Urothelium cell line (cell line): ENCODE data around the gene PAXX.

Experiments
- DNase-seq: peaks from one replicate; pipeline ENCODE4 v3.0.0; 2011; ENCODE audit warnings: low spot score, mixed read lengths
- FAIRE-seq: peaks from 2 replicates; lab custom pipeline; 2011; peaks lifted over from hg19 to GRCh38; lab: Jason Lieb, UNC

The PAXX gene

DNA sequence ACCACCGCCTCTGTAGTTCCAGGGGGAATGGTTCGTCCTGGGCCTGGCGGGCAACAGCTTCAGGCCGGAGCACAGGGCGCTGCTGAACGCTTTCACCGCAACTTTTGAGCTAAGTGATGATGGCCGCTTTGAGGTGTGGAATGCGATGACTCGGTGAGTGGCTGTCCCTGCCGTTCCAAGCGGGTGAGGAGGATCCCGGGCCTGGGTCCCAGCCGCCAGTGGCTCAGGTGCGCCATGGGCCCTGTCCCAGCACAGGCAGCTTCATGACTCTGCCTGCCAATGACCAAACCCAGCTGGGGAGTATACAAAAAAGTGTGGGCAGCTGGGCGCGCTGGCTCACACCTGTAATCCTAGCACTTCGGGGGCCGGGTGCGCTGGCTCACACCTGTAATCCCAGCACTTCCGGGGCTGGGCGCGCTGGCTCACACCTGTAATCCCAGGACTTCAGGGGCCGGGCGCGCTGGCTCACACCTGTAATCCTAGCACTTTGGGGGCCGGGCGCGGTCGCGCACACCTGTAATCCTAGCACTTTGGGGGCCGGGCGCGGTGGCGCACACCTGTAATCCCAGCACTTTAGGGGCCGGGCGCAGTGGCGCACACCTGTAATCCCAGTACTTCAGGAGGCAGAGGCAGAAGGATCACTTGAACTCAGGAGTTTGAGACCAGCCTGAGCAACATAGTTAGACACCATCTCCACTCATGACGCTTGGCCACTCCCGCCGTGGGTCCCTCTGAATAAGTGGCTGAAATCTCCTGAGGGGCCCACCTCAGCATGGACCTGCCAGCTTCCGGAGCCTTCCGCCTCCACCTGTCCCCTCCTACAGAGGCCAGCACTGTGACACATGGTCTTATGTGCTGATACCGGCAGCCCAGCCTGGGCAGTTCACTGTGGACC, 39.1 kb upstream of the PAXX start:
- FAIRE-seq, result no peak

GRCh38 chr9:136953771-136954269, 38.4 kb upstream of the PAXX start:
- DNase-seq (no peak), FAIRE-seq (no peak)

More for the DNA sequence above, 39.1 kb upstream of the PAXX start:
- no peak for DNase-seq

DNA sequence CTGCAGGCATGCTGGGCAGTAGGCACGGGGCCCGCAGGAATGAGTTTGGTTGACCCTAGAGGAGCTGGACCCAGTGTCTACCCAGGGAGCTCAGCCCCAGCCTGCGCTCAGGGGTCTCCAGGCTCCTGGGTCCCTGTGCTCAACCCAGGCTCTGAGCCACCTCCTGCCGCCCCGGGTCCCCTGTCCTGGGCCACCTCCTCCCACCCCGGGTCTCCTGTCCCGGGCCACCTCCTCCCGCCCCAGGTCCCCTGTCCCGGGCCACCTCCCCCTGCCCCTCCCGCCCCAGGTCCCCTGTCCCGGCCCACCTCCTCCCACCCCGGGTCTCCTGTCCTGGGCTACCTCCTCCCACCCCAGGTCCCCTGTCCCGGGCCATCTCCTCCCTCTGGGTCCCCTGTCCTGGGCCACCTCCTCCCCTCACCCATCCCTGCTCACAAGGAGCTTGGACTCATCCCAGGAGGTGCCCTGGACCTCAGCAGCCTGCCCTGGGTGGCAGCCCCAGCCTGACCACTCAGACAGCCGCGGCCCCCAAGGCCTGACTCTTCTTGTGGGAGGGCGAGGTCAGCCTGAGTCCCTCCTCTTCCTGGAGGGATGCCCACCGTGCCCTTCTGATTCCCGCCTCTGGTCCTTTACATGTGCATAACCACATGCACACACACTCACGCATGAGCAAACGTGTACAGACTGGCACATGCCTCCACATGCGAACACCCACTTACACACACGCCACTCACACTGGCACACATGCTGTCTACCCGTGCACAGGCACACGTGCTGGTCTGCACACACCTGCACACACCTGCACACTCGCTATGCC, 37.7 kb upstream of the PAXX start:
- FAIRE-seq, result peak; percentile 17
- DNase-seq, result no peak

DNA sequence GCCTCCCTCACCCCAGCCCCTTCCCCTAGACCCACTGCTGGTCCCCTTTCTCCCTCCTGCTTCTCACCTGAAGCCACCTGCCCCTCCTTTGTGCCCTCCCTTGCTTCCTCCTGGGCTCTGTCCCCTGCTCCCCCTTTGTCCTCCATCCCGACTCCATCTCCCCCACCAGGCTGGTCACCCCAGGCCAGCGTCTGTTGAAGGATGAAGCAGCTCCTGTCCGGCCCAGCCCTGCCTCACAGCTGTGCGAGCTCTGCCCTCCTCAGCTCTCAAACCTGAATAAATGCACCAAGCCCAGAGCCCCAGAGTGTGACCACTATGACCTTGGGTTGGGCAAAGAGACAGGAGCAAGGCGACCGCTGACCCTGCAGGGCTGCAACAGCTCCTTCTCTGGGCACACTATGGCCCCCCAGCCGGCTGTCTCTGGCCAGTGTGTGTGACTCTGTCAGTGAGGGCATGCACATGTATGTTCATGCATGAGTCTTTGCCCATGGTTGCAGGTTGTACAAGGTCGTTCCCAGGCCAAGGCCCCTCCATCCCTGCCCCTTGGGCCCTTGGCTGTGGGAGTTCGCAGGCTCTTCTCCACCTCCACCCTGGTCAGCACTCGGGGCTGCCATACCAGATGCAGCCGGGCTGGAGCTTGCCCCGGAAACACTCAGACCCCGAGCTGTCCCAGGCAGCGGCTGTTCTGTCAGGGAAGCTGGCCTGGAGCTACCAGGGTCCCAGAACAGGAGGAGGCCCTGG, 36.9 kb upstream of the PAXX start:
- no peak for DNase-seq
- no peak for FAIRE-seq

DNA sequence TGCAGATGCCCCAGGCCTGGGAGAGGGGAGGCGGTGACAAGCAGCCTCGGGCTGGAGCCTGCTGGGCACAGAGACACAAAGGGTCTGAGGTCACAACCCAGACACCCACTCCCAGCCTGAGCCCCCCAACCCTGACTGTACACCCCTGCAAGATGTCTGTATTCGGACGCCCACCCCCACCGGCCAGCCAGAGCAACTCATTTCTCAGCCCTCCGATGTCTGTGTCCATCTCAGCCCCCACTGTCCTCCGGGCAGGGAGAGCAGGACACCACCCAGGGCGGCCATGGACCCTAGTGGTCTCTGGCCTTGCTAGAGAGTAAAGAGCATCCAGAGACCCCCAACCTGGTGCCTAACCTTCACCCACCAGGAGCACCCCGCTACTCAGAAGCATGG, 36.3 kb upstream of the PAXX start:
- no peak for FAIRE-seq
- no peak for DNase-seq

GRCh38 chr9:136956604-136957003, 35.6 kb upstream of the PAXX start:
- DNase-seq, result no peak
- no peak for FAIRE-seq

- no peak for FAIRE-seq
Observed at GRCh38 chr9:136957461-136957860, 34.8 kb upstream of the PAXX start.

DNA sequence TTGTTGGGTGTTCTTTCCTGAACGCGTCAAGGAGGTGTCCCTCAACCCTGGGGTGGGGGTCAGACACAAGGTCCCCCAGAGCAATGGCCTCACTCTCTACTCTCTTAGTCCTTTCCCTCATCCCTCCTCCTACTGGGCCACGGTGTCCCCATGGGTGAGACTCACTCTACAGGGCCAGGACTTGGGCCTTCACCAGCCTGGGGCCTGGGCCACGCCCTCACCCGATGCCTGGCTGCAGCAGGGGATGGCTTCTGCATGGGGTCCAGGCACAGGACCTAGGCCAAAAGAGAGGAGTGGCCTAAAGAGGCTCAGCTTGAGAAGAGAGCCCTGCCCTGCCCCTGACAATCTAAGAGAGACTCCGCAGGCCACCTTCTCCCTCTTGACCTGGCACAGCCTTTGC, 34.3 kb upstream of the PAXX start:
- no peak for FAIRE-seq
- no peak for DNase-seq

More at GRCh38 chr9:136957461-136957860, 34.8 kb upstream of the PAXX start:
- DNase-seq, result no peak

DNA sequence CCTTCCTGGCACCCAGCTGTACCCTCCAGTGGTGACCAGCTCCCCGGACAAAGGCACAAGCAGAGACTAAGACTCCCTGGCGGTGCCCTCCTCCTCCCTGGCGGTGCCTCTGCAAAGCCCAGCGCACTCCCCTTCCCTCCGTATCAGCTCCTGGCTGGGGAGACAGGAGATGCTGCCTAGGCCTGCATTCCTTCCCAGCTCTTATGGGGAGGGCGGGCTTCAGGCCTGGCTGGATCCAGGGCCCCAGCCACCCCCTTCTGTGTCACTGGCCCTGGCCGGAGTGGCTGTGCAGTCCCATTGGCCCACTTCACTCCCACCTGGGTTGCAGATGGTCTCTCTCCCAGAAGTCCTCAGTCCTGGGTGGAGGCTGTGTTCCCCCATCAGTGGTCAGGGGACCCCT, 33.7 kb upstream of the PAXX start:
- FAIRE-seq, result no peak

GRCh38 chr9:136958898-136959850, 33.0 kb upstream of the PAXX start:
- DNase-seq (no peak), FAIRE-seq (no peak)

More for the DNA sequence above, 33.7 kb upstream of the PAXX start:
- DNase-seq, result no peak

DNA sequence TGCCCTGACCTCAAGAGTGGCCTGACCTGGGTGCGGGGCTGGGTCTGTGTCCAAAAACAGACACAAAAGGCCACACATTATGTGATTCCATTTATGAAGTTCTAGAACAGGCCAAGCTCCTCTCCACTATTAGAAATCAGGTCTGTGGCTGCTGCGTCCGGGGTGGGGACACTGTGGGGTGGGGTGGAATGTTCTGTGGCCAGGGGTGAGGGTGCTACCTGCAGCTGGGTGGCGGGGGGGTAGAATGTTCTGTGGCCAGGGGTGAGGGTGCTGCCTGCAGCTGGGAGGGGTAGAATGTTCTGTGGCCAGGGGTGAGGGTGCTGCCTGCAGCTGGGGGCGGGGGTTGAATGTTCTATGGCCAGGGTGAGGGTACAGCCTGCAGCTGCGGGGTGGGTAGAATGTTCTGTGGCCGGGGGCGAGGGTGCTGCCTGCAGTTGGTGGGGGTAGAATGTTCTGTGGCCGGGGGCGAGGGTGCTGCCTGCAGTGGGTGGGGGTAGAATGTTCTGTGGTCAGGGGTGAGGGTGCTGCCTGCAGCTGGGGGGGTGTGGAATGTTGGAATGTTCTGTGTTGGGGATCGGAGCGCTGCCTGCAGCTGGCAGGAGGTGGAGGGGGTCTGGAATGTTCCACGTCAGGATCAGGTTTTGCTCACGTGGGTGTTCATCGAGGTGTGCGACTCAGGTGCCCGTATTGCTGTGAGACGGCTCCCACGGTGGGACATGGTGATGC, 31.8 kb upstream of the PAXX start:
- DNase-seq, result no peak
- peak; percentile 62 for FAIRE-seq

DNA sequence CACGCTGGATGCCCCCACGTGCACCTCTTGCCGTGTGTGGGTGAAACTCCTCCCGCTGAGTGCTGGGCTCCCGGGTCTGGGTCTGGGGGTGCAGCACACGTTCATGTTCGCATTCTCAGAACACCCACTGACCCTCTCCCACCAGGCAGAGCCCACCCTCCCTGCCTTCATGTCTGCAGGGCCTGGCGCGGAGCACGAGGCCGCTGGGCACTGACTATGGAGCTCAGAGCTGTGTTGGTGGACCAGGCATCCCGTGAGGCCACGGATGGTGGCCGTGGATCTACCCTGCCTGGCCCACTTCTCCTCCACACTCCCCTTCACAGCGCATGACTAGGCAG, 31.3 kb upstream of the PAXX start:
- DNase-seq (no peak), FAIRE-seq (no peak)

DNA sequence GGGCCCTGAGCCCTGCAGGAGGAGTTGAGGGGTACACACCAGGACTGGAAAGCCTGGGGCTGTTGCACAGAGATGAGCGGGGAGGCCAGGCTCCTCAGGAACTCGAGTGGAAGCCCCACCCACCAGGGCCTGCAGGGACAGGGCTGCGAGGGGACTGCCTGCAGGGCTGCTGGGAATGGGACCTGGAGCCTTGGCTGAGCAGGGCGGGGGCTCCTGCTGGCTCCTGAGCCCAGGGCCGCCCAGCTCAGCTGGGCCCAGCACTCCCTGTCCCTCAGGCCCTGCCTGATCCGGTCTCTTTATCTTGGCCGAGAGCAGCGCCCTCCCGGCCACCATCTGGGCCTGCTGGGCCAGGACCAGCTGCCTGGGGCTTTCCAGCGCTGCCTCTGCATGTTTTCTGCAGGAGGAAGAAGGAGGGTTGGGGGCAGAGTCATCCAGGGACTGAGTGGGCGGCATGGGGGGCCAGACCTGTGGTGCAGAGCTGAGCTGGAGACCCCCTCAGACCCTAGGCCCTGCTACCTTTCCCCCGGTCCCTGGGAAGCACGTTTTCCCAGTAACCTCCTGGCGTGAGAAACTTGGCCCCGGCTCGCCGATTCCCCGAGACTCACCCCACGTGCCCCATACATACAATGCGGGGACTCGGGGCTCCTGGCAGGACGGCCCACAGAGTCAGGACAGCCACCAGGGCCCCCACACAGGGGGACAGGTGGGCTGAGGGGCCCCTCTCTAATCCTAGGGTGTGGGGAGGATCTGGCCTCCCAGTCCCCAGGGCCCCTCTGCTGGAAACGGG, 30.8 kb upstream of the PAXX start:
- DNase-seq (no peak), FAIRE-seq (no peak)

GRCh38 chr9:136962163-136962562, 30.1 kb upstream of the PAXX start:
- no peak for DNase-seq
- FAIRE-seq, result no peak

- FAIRE-seq (no peak), DNase-seq (no peak)
Observed at GRCh38 chr9:136962701-136963248, 29.4 kb upstream of the PAXX start.

DNA sequence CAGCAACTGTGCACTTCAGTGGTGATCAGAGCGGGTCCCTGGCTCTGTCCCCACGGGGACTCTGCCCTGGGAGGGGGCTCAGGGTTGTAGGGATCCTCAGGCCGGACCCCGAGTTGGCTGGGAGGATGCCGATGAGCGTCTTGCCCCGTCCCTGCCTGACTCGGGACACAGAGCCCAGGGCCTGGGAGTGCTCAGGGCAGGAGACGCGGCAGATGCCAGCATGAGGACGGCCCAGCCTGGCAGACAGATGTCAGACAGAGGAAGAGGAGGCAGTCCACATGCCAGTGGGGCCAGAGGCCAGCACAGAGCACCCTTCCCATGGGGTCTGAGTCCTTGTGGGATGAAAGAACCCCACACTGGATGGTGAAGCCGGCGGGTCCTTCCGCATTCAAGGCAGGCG, 28.9 kb upstream of the PAXX start:
- FAIRE-seq, result no peak

DNA sequence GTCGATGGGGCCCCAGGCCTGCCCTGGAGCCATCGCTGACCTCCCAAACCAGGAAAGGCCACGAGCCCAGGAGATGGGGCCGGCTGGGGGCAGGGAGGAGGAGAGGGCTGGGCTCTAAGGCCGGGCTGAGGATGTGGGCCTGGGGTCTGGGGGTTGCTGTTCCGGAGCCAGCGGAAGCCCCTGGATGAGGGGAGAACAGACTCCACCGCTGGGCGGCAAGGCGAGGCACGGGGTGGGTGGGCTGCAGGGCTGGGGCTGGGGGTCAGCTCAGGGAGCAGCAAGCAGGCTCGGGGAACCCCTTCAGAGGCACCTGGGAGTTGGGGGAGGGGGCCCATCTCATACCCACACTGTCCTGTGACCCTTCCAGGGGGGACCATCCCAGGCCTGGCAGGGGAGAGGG, 28.5 kb upstream of the PAXX start:
- DNase-seq (no peak), FAIRE-seq (no peak)

More for the DNA sequence above, 28.9 kb upstream of the PAXX start:
- DNase-seq, result no peak

GRCh38 chr9:136964171-136964689, 28.0 kb upstream of the PAXX start:
- FAIRE-seq (no peak), DNase-seq (no peak)
